HUDEP-2 (cell line): ENCODE results near the gene EME2.

Experiments used
- DNase-seq, 76 experiments: peaks; one replicate each; lab custom pipeline; 2025; ENCODE audit not compliant: unreplicated experiment in 76 of 76; lab: John Stamatoyannopoulos, UW

EME2 gene

DNA sequence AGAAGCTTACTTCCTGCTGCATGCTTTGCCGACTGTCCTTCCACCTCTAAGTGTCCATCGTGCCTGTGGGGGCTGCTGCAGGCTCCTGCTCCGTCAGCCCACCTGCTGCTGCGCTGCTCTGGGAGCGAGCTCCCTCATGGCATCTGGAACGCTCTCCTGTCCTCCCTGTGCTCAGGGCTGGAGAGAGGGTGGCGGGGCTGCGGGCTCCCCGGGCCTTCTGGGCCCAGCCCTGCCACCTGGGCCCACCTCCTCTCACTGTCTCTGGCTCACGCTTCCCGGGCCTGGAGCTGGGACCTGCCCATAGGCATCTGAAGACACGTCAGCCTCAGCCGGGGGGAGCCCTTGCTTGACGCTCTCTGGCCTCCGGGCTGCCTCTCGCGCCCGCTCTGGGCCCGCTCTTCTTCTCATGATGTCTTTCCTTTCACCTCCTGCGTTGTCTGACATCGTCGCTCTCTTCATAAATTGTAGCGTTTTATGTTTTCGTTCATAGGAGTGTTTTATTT is 28.2 kb upstream of the EME2 start:
- no peak for DNase-seq

GRCh38 chr16:1745181-1745899 is 27.3 kb upstream of the EME2 start:
- no peak for DNase-seq

DNA sequence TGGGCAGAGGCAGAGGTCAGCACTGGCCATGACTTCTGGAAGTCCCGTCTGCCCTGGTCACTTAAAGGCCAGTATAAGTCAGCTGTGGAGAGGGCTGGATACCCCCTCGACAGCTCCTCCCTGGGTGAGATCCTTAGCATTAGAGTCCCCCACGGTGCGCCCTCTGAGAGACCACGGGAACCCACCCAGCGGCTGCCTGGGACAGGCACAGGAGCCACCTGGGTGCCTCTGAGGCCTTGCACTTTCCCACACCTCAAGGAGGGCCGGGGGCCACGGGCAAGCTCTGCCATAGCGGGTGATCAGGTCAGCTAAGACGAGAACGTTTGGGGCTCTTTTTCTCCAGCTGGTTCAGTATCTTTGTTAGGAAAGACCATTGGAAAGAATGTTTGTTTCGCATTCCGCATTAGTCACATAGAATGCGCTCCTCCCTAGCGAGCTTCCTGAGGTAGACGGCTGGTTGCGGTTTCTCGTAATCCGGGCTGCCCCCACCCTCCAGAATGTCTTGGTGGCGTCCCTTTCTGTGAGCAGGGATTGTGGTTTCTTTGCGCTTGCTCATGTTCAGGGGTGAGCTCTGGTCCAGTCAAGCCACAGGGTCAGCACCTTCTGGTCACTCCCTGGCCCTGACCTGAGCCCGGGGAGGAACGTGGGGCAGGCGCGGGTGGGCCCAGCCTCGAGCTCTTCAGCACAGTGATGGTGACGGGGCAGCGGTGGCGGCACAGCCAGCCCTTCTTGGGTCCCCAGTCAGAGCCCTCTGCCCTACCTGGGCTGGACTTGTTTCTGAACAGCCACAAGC is 26.5 kb upstream of the EME2 start:
- no peak for DNase-seq

GRCh38 chr16:1746693-1747195 is 25.9 kb upstream of the EME2 start:
- no peak for DNase-seq

DNA sequence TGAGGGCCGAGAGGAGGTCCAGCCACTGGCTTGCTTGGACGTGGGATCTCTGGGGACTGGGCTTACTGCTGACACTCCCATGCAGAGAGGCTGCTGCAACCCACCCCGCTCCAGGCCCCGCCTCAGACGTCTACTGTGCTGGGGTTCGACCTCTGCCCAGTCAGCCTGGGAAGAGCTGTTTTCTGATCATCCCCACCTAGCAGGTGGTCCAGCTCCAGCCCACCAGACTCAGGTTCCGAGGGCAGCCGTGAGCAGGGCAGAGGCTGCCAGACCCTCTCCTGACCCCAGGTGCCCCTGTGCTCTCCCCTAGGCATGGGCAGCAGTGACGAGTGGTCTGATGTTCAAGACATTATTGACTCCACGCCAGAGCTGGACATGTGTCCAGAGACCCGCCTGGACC is 24.7 kb upstream of the EME2 start:
- no peak for DNase-seq

GRCh38 chr16:1749152-1750117 is 23.2 kb upstream of the EME2 start:
- DNase-seq: no peak

DNA sequence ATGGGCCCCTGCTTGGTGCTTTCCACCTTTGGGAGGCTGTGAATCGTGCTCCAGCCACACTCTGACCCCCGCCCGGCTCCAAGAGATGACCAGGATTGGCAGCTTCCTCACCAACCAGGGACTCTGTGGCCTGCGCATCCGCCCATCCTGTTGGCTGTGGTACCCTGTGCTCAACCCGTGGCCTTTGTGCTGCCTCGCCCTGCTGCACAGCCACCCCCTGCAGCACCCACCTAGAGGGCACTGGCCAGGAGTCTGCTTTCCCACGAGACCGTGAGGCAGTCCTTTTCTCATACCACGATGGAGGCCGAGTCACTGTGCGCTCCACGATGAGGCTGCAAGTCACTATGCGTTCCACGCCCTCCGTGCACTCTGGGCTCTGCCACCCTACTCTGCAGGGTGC is 20.7 kb upstream of the EME2 start:
- DNase-seq: no peak

DNA sequence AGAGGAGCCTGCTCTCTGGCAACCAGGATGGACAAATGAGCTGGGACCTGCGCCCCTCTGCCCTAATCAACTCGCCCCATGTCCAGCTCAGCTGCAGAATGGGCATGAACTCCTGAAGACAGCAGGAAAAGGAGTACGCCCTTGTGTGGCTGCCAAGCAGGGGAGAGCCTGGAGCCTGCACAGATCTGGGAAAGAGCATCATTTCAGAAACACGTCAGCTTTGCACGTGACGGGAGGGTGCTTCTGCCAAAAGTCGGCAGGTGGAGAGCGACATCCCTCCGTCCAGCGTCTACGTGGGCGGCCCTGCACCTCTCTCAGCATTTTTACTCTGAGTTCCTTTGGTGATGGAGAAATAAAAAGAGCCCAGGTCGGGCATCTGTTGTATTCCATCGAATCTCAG is 19.8 kb upstream of the EME2 start:
- no peak for DNase-seq

DNA sequence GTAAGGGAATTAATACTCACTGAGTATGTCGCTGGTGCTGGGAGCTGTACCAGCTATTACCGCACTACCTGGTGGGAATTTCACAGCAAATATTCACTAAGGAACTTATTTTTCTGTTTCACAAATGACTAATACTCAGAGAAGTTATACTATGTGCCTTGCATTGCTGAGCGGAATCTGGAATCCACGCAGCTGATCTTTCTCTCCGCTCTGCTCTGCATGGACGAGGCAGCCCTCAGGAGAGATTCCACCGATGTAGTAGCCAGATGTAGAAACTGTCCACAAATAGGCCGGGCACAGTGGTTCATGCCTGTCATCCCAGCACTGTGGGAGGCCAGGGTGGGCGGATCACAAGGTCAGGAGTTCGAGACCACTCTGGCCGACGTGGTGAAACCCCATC is 18.4 kb upstream of the EME2 start:
- DNase-seq: no peak

- DNase-seq: no peak
Measured at GRCh38 chr16:1757714-1758461, 14.7 kb upstream of the EME2 start.

DNA sequence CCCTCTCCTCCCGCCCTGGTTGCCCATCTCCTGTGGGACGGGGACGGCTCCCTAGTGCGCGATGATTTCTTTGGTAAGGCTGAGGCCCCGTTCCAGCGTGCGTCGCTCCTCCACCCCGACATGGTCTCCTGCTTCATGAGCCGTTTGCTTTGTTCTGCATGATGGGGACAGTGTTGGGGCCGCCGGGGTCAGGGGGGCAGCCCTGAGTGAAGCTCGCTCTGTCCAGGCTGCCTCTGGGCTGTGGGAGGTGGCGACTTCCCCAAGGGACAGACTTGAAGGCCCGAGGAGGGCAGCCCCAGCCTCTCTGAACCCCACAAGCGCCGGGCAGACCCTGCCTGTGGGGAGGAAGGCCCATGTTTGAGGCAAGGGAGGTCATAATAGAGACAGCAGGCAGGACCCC is 13.7 kb upstream of the EME2 start:
- DNase-seq: no peak

- no peak for DNase-seq
Measured at GRCh38 chr16:1759511-1759910, 13.1 kb upstream of the EME2 start.

DNA sequence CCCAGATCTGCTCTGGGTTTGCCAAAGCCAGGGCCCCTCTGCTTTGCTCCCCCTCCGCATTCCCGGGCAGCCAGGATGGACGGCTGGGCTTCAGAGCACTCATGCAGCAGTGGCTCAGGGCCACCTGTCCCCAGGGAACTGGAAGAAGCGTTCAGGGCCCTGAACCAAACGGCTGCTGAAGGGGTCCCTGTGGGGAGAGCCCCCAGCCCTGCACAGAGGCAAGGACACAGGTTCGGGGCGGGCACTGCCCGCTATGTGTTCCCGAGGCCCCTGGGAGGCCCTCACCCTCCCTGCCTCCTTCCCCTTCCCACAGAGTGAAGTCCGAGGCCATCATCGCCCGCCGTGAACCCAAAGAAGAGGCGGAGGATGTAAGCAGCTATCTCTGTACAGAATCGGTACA is 11.7 kb upstream of the EME2 start:
- no peak for DNase-seq

GRCh38 chr16:1761751-1762150 is 10.9 kb upstream of the EME2 start:
- DNase-seq: no peak

GRCh38 chr16:1762196-1762878 is 10.3 kb upstream of the EME2 start:
- DNase-seq: no peak

GRCh38 chr16:1762879-1763520 is 9.6 kb upstream of the EME2 start:
- peak in 3 of 76 experiments; percentile 13 to 19 (median 13) for DNase-seq

GRCh38 chr16:1763521-1764511 is 8.8 kb upstream of the EME2 start:
- peak in 1 of 76 experiments; percentile 14 for DNase-seq

DNA sequence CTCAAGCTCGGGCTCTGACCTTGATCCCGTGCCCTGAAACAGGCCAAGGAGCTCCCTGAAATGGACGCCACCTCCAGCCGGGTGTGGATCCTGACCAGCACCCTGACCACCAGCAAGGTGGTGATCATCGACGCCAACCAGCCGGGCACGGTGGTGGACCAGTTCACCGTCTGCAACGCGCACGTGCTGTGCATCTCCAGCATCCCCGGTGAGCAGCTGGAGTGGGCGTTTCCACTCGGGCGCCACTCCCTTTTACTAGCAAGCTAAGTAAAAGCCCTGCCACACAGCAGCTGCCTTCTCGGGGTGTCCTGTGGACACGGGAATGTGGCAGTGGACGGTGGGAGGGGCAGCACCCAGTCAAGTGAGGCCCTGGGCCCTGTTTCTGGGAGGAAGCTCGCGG is 7.6 kb upstream of the EME2 start:
- DNase-seq: no peak
